ENCODE data around the gene GPR153. TPM values are rescaled to one million over a fixed set of nuclear protein-coding genes. Genes with fewer than 3 reads are reported as not detected.

GPR153 gene
- polyA plus RNA-seq, 1 of the 3 experiments (the other 2 are of a cell fraction), result 6.6 TPM

DNA sequence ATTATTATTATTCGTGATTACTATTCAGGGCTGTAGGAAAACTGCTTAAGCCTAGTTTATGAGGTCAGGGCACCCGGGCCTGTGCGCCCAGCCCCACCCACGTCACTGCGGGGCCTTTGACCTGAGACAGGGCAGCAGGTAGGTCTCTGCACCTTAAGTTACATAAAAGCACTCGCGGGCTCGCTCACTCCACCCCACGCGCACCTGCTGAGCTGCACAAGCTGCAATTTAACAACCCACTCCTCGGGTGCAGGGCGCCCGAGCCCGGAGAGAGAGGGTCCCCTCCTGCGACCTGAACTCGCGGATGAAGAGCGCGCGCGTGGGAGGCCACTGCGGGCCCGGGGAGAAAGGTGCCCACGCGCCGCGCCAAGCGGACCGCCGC, 25.6 kb downstream of the GPR153 start:
- Histone ChIP-seq H3K79me2 (ENCODE audit: insufficient read depth) (peaks cover 34% of the 10 kb centered on the region), H3K9me3 (no peaks in the 10 kb centered on the region), H2AFZ (ENCODE audit: low read depth) (no peak overlapping the region), H3K36me3 (replicated peaks in 1 of 2; ENCODE audit: control insufficient read depth in 1 of 2, insufficient read depth in 2 of 2, low read length in 1 of 2) (peaks cover 4 to 13% of the 10 kb centered on the region in 2 experiments), H3F3A (replicated peaks; ENCODE audit: insufficient read depth) (no peaks in the 10 kb centered on the region), H3K27ac (ENCODE audit: low read depth in 2 of 2, low read length in 1 of 2) (peak overlapping the region in 1 of 2 experiments; percentile 77; a peak in 2 of 4 replicates), H3K9me2 (no peaks in the 10 kb centered on the region), H4K20me1 (ENCODE audit: insufficient read depth) (no peaks in the 10 kb centered on the region), H3K27me3 (ENCODE audit: insufficient read depth) (no peaks in the 10 kb centered on the region), H3K4me1 (ENCODE audit: control insufficient read depth in 1 of 2, insufficient read depth in 2 of 2, low read depth in 1 of 2, low read length in 1 of 2) (peaks cover 0 to 9% of the 10 kb centered on the region in 2 experiments; a peak in 1 of 4 replicates), H3K9ac (peak overlapping the region; percentile 77), H3K4me3 (ENCODE audit: low read depth in 2 of 2, low read length in 1 of 2) (peak overlapping the region; percentile 66 to 79), H3K4me2 (peak overlapping the region; percentile 79)
- DNase-seq, result no peak
- ChIA-PET CTCF (interaction anchor here (0.9 to 5.5 kb wide), 9 partner anchors 12 to 256 kb away, joined by 3 to 45 read pairs (median 3); partner anchors contain the start of gene PLEKHG5), POLR2A (interaction anchor here (0.6 to 1.5 kb wide), 6 partner anchors 10 to 178 kb away, joined by 3 to 6 read pairs (median 3); no protein-coding TSS in a partner anchor)
- TF ChIP-seq SMC3 (IDR thresholded peaks at IDR 0.05; ENCODE audit: low read depth, low read length) (no peak), MEF2A (IDR thresholded peaks at IDR 0.05; ENCODE audit: borderline replicate concordance, low read depth) (no peak), FOXM1 (IDR thresholded peaks at IDR 0.05; ENCODE audit: low read depth) (no peak), RAD21 (IDR thresholded peaks at IDR 0.05; ENCODE audit: low read length) (no peak)
- WGBS (ENCODE audit: low lambda C conversion rate), result 0% methylated on average over 6 of the region's 30 CpGs

DNA sequence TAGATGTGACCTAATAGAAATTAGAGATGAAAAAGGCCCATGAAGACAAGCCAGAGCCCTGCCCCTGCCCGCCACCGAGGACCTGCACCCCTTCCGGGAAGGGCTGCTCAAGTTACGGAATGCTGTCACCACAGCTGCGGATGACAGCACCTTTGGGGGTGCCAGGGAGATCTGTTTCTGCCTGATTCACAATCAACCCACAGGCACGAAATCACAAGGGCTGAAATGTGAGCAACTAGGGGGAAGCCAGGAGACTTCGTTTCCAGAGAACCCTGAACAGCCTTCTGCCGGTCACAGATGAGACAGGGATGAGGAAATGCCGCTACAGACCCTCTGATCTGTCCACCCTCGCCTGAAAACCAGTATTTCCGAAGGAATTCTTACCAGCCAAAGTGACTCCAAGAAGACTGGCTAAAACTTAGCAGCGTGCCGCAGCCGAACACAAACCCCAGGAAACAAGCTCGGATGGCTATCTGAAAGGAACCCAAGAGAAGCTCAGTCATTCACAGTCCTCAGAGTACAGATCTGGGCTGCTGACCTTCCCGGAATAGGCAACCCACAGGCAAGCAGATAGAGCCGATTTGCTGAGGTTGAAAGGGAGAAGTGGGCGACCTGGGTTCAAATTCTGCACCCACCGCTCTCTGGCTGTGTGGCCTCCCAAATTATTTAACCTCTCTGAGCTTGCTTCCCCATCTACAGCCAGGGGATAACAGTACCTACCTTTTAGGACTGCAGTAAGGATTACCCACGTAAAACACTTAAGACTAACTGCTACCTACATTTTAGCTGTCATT, 26.2 kb downstream of the GPR153 start:
- H3K9ac ChIP-seq, result peak overlapping the region; percentile 77
- peaks cover 34% of the 10 kb centered on the region for H3K79me2 ChIP-seq (ENCODE audit: insufficient read depth)
- H4K20me1 ChIP-seq (ENCODE audit: insufficient read depth), result no peaks in the 10 kb centered on the region
- peak overlapping the region; percentile 66 to 79 for H3K4me3 ChIP-seq (ENCODE audit: low read depth in 2 of 2, low read length in 1 of 2)
- POLR2A ChIA-PET, result interaction anchor here (0.6 to 1.5 kb wide), 4 partner anchors 10 to 177 kb away, joined by 3 to 6 read pairs (median 4); no protein-coding TSS in a partner anchor
- H3K9me3 ChIP-seq, result no peaks in the 10 kb centered on the region
- TF ChIP-seq NRF1 (IDR thresholded peaks at IDR 0.05; ENCODE audit: low read depth, low read length), result no peak
- TF ChIP-seq, protein P1, sequence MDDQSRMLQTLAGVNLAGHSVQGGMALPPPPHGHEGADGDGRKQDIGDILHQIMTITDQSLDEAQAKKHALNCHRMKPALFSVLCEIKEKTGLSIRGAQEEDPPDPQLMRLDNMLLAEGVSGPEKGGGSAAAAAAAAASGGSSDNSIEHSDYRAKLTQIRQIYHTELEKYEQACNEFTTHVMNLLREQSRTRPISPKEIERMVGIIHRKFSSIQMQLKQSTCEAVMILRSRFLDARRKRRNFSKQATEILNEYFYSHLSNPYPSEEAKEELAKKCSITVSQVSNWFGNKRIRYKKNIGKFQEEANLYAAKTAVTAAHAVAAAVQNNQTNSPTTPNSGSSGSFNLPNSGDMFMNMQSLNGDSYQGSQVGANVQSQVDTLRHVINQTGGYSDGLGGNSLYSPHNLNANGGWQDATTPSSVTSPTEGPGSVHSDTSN (IDR thresholded peaks at IDR 0.05), result no peak
- no peak for TF ChIP-seq USF2 (IDR thresholded peaks at IDR 0.05; ENCODE audit: borderline replicate concordance, low read depth, low read length)
- TF ChIP-seq JUND (IDR thresholded peaks at IDR 0.05), result no peak
- TF ChIP-seq MEF2A (IDR thresholded peaks at IDR 0.05; ENCODE audit: borderline replicate concordance, low read depth), result no peak
- no peak for TF ChIP-seq TCF12 (IDR thresholded peaks at IDR 0.05)
- no peak for TF ChIP-seq EZH2phosphoT487 (IDR thresholded peaks at IDR 0.05; ENCODE audit: borderline replicate concordance, low read depth)
- H3K4me2 ChIP-seq, result peak overlapping the region; percentile 79
- peaks cover 6 to 13% of the 10 kb centered on the region in 2 experiments for H3K36me3 ChIP-seq (replicated peaks in 1 of 2; ENCODE audit: control insufficient read depth in 1 of 2, insufficient read depth in 2 of 2, low read length in 1 of 2)
- no peak for DNase-seq
- peaks cover 0 to 9% of the 10 kb centered on the region in 2 experiments; a peak in 1 of 4 replicates for H3K4me1 ChIP-seq (ENCODE audit: control insufficient read depth in 1 of 2, insufficient read depth in 2 of 2, low read depth in 1 of 2, low read length in 1 of 2)
- no peak overlapping the region for H2AFZ ChIP-seq (ENCODE audit: low read depth)
- no peaks in the 10 kb centered on the region for H3K9me2 ChIP-seq
- CTCF ChIA-PET, result interaction anchor here (0.9 to 5.5 kb wide), 9 partner anchors 12 to 256 kb away, joined by 3 to 45 read pairs (median 3); partner anchors contain the start of gene PLEKHG5
- H3F3A ChIP-seq (replicated peaks; ENCODE audit: insufficient read depth), result no peaks in the 10 kb centered on the region
- H3K27ac ChIP-seq (ENCODE audit: low read depth in 2 of 2, low read length in 1 of 2), result no peak overlapping the region
- WGBS (ENCODE audit: low lambda C conversion rate), result 21% methylated on average over 10 of the region's 20 CpGs
- no peaks in the 10 kb centered on the region for H3K27me3 ChIP-seq (ENCODE audit: insufficient read depth)

Data from SK-N-SH (cell line).